ENCODE measurements around the gene PSMD2.

PSMD2 gene

DNA sequence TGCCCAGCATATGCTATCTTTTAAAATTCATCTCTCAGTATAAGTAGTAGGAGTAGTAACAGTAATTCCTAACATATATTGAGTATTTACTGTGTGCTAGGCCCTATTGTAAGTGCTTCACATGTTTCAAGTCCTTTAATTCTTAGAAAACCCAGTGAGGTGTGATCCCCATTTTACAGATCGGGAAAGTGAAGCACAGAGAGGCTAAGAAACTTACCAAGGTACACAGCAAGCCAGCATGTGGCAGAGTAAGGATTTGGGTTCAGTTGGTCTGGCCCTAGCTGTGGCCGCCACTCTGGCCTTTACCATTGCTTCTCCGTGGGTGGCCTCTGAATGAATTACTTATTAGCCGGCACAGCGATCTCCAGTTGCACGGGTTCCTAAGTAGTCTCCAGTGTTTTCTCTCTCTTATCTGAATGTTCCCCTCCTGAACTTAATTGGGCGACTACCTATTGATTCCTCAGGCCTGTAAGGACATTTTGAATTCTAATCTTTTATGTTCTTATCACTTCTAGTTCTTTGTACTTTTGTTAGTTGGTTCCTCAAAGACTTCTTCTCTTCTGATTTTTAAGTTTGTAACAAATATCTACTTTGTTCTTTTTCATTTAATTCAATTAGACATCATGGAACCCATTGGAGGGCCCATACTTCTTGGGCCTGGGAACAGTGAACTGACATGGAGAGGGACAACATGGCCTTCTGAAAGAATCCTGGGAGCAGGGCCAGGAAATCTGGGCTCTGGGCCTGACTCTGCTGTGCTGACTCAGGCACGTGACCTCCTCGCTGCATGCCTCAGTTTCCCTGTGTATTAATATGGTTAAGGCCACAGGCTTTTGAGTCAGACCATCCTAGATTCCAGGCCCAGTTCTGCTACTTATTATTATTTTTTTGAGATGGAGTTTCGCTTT lies 50.8 kb downstream of the PSMD2 start:
- H3K4me3 ChIP-seq (replicated peaks; ENCODE audit: low read depth, low read length) = no peak overlapping the region
- no peak for DNase-seq (ENCODE audit: extremely low read depth, low read depth)
- TF ChIP-seq, protein P1, sequence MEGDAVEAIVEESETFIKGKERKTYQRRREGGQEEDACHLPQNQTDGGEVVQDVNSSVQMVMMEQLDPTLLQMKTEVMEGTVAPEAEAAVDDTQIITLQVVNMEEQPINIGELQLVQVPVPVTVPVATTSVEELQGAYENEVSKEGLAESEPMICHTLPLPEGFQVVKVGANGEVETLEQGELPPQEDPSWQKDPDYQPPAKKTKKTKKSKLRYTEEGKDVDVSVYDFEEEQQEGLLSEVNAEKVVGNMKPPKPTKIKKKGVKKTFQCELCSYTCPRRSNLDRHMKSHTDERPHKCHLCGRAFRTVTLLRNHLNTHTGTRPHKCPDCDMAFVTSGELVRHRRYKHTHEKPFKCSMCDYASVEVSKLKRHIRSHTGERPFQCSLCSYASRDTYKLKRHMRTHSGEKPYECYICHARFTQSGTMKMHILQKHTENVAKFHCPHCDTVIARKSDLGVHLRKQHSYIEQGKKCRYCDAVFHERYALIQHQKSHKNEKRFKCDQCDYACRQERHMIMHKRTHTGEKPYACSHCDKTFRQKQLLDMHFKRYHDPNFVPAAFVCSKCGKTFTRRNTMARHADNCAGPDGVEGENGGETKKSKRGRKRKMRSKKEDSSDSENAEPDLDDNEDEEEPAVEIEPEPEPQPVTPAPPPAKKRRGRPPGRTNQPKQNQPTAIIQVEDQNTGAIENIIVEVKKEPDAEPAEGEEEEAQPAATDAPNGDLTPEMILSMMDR (IDR thresholded peaks at IDR 0.05; ENCODE audit: low read depth, low read length, missing control alignments) = no peak

DNA sequence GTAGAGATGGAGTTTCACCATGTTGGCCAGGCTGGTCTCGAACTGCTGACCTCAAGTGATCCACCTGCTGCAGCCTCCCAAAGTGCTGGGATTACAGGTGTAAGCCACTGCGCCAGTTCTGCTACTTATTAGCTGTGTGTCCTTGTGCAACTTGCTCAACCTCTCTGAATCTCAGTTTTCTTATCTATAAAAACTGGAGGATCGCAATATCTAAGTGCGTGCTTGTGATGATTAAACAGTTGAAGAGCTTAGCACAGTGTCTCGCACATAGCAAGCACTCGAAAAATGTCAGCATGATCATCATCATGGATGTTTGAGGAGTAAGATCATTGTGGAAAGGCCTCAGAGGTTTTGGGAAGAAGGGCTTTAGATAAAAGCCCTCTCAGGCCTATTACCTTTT lies 51.6 kb downstream of the PSMD2 start:
- H3K4me3 ChIP-seq (replicated peaks; ENCODE audit: low read depth, low read length) = no peak overlapping the region
- TF ChIP-seq, protein P1 (IDR thresholded peaks at IDR 0.05; ENCODE audit: low read depth, low read length, missing control alignments) = no peak
- DNase-seq (ENCODE audit: extremely low read depth, low read depth) = no peak

DNA sequence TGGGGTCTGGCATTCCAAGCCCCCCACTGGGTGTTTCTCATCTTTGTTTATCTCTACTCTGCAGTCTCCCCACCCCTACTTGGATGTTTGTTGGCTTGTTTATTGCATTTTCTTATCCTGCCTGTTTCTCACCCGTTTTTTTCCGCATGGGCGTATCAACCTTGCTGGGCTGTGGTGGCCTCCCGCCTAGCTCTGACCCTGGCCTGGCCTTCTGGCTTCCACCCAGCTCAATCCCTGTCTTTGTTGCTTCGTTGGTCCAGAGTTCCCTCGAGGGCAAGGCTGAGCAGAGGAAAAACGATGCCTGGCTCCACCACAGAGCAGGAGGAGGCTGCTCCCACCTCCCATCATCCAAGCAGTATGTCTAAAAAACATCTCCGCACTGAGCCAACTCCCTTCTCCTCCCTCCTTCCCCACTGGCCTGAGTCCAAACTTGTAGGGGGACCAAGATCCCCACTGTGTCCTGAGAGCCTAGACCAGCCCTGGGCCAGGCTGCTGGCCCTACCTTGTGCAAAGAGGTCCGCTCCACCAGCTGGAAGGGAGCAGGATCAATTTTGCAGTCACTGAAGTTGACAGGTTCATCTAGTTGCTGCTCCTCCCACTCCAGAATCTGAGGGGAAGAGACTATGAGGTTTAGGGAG lies 52.6 kb downstream of the PSMD2 start:
- DNase-seq (ENCODE audit: extremely low read depth, low read depth) = no peak
- TF ChIP-seq, protein P1 (IDR thresholded peaks at IDR 0.05; ENCODE audit: low read depth, low read length, missing control alignments) = no peak
- no peak overlapping the region for H3K4me3 ChIP-seq (replicated peaks; ENCODE audit: low read depth, low read length)

DNA sequence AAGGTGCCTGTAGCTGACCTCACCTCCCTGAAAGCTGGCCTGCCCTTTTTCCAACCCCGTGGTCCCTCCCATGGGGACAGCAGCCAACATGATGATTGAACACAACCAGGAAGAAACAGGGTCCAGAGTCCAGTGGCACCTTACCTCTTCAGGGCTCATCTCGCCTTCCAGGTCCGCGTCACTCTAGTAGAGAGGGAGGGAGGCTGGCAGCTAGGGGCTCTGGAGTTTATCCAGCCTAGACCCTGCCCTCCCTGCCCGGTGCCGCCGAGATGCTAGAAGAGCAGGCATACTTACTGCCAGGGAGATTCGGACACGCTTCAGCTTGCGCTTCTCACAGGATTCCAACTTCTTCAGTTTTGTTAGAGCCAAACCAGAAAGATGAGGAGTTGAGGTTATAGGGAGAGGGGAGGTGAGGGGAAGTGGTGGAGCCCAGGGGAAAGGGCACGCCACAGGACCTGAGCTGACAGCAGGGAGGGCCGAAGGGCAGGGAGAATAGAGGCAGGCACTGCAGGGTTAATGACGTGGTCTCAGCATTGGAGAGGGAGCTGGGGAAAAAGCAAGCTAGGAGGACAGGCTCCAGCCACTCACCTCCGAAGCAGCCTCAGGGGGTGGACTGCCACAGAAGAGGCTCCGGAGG lies 53.2 kb downstream of the PSMD2 start:
- no peak for DNase-seq (ENCODE audit: extremely low read depth, low read depth)
- no peak overlapping the region for H3K4me3 ChIP-seq (replicated peaks; ENCODE audit: low read depth, low read length)
- TF ChIP-seq, protein P1 (IDR thresholded peaks at IDR 0.05; ENCODE audit: low read depth, low read length, missing control alignments) = no peak

DNA sequence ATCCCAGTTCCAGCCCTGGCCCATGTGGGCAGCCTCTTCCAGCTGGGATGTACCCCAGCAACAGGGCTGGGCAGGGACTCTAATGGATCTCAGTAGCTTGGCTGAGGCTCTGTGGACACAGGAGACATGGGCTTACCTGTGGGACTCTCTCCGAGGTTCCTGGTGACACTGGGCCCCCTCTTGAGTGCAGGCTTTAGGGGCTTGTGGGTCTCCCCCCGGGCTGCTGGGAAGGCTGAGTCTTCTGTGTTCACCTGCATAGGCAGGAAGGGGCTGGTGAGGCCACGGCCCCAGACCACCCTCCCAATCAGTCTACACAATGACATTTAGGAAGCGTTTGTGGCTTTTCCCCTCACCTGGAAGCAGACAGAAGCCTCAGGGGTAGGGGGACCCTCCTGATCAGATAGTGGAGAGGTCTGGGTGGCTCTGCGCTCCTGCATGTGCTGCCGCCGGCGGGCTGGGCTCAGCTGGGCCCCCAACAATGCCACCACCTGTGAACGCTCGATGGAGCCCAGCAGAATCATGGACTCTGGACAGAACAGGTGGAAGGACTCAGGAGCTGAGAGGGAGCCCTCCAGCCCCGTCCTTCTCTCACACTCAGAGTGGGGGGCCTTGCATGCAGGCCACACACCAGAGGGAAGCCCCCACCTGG lies 54.0 kb downstream of the PSMD2 start:
- H3K4me3 ChIP-seq (replicated peaks; ENCODE audit: low read depth, low read length) = no peak overlapping the region
- TF ChIP-seq, protein P1 (IDR thresholded peaks at IDR 0.05; ENCODE audit: low read depth, low read length, missing control alignments) = no peak
- DNase-seq (ENCODE audit: extremely low read depth, low read depth) = no peak

DNA sequence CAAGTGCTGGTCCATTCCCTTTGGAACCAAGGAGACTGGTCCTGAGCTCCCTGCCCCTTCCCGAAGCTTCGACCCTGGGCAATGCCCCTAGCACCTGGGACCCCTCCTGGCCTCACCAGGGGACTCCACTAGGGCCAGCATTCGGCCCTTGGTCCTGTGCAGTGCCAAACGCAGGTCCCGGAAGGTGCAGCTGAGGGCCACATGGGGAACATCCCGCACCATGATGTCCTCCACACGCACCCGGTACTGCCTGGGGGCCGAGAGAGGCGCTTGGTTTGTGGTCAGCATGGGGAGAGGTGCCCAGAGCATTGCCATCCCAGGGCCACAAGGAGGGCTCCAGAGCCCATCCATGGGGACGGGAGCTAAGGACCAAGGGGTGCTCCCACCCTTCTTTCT lies 54.5 kb downstream of the PSMD2 start:
- H3K4me3 ChIP-seq (replicated peaks; ENCODE audit: low read depth, low read length) = no peak overlapping the region
- no peak for DNase-seq (ENCODE audit: extremely low read depth, low read depth)
- TF ChIP-seq, protein P1 (IDR thresholded peaks at IDR 0.05; ENCODE audit: low read depth, low read length, missing control alignments) = no peak
